Activated naive CD8-positive, alpha-beta T cell (primary cell): ENCODE measurements around the gene MID2.
"Not testable (repeated sequence)": the region's sequence is repeated elsewhere in the genome, so short reads cannot be mapped to it uniquely, and the experiment has no call there.

Experiments used
- H3K27ac Mint-ChIP-seq: one replicate; pipeline ENCODE4 v1.8.0; 2021; ENCODE audit warnings: mixed read lengths
- H3K27me3 Mint-ChIP-seq: one replicate; pipeline ENCODE4 v1.8.0; 2021; ENCODE audit warnings: mixed read lengths
- H3K36me3 Mint-ChIP-seq: one replicate; pipeline ENCODE4 v1.8.0; 2021; ENCODE audit warnings: mixed read lengths
- H3K4me1 Mint-ChIP-seq: one replicate; pipeline ENCODE4 v1.8.0; 2021; ENCODE audit warnings: low read depth, mixed read lengths
- H3K4me3 Mint-ChIP-seq: one replicate; pipeline ENCODE4 v1.8.0; 2021; ENCODE audit warnings: mild to moderate bottlenecking, mixed read lengths
- H3K9me3 Mint-ChIP-seq: one replicate; pipeline ENCODE4 v1.8.0; 2021; ENCODE audit warnings: low read depth, mixed read lengths

The MID2 gene

GRCh38 chrX:107861056-107861455 is 35.4 kb downstream of the MID2 start:
- no peaks in the 10 kb centered on the region for H3K9me3 Mint-ChIP-seq
- no peaks in the 10 kb centered on the region for H3K27me3 Mint-ChIP-seq
- H3K27ac Mint-ChIP-seq: no peak overlapping the region
- H3K4me3 Mint-ChIP-seq: no peak overlapping the region
- H3K4me1 Mint-ChIP-seq: peaks cover 5% of the 10 kb centered on the region
- peaks cover 13% of the 10 kb centered on the region for H3K36me3 Mint-ChIP-seq

GRCh38 chrX:107871136-107871535 is 45.5 kb downstream of the MID2 start:
- Mint-ChIP-seq H3K4me1 (no peaks in the 10 kb centered on the region), H3K27me3 (no peaks in the 10 kb centered on the region), H3K36me3 (no peaks in the 10 kb centered on the region), H3K27ac (no peak overlapping the region), H3K4me3 (no peak overlapping the region), H3K9me3 (no peaks in the 10 kb centered on the region)

GRCh38 chrX:107878106-107878505 is 52.4 kb downstream of the MID2 start:
- Mint-ChIP-seq H3K27ac (no peak overlapping the region), H3K9me3 (no peaks in the 10 kb centered on the region), H3K27me3 (no peaks in the 10 kb centered on the region), H3K4me3 (no peak overlapping the region), H3K4me1 (no peaks in the 10 kb centered on the region), H3K36me3 (peaks cover 3% of the 10 kb centered on the region)

- H3K9me3 Mint-ChIP-seq: no peaks in the 10 kb centered on the region
- H3K27ac Mint-ChIP-seq: no peak overlapping the region
- H3K27me3 Mint-ChIP-seq: no peaks in the 10 kb centered on the region
- H3K4me1 Mint-ChIP-seq: no peaks in the 10 kb centered on the region
- H3K4me3 Mint-ChIP-seq: no peak overlapping the region
- H3K36me3 Mint-ChIP-seq: peaks cover 6% of the 10 kb centered on the region
Measured at GRCh38 chrX:107880054-107880610, 54.5 kb downstream of the MID2 start.

DNA sequence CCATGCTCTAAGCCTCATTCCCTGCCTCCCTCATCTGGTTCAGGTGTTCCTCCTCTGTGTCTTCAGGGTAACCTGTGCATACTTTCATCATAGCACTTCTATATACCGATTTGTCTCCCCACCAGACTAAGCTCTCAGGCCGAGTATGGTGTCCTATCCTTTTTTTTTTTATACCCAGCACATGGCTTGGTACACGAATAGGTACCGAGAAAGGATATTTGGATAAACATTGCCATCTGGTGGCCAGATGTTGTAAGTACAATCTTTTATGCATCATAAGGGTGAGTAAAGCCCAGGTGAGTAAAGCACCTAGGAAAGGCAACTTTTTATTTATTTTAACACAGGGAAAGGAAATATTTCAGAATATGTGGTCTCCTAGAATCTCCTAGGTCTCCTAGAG is 68.4 kb downstream of the MID2 start:
- H3K36me3 Mint-ChIP-seq: peaks cover 3% of the 10 kb centered on the region
- H3K27ac Mint-ChIP-seq: peak overlapping the region; percentile 41
- H3K27me3 Mint-ChIP-seq: no peaks in the 10 kb centered on the region
- peaks cover 1% of the 10 kb centered on the region for H3K4me1 Mint-ChIP-seq
- no peak overlapping the region for H3K4me3 Mint-ChIP-seq
- peaks cover 3% of the 10 kb centered on the region for H3K9me3 Mint-ChIP-seq

DNA sequence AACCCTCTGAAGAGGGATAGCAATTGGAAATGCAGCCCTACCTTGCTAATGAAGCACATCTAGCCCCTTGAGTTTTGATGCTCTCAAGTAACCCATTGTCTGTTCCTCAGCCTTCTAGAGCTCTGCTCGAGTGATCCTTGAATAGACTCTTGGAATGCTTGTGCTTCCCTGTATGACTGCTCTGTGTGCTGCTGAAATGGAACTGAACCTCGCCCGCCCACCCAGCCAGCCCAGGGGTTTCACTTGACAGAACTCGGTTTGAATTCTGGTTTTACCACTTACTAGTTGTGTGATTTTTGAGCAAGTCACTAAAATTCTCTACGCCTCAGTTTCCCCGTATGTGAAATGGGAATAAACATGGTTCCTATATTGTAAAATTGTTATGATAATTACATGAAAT is 77.1 kb downstream of the MID2 start:
- Mint-ChIP-seq H3K4me3 (no peak overlapping the region), H3K4me1 (no peaks in the 10 kb centered on the region), H3K36me3 (peaks cover 19% of the 10 kb centered on the region)

GRCh38 chrX:107905366-107905765 is 79.7 kb downstream of the MID2 start:
- Mint-ChIP-seq H3K27me3 (no peaks in the 10 kb centered on the region), H3K36me3 (peaks cover 19% of the 10 kb centered on the region), H3K4me3 (no peak overlapping the region), H3K4me1 (no peaks in the 10 kb centered on the region), H3K9me3 (no peaks in the 10 kb centered on the region), H3K27ac (no peak overlapping the region)

More for the DNA sequence above, 77.1 kb downstream of the MID2 start:
- Mint-ChIP-seq H3K27ac (no peak overlapping the region), H3K9me3 (no peaks in the 10 kb centered on the region), H3K27me3 (no peaks in the 10 kb centered on the region)

DNA sequence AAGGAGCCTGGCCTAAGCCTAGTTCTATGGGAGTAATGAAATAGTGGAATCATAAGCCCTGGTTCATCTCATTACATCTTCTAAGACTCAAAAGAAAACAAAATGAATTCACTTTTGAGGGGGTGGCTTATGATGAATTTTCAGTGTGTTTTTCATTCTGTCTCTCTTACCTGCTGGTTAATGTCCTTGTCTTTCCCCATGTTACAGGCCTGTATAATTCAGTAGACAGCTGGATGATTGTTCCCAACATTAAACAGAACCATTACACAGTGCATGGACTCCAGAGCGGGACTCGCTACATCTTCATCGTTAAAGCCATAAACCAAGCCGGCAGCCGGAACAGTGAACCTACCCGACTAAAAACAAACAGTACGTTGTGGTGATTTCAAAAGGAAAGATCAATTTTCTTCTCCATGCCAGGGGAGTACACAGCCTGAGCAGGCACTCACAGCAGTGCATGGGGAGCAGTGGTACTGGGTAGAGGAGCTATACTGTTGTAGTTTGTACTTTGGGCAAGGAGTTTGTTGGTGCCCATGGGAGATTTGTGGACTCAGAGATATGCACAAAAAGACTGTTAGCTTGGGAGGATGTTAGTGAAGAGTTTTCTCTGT is 98.6 kb downstream of the MID2 start:
- Mint-ChIP-seq H3K36me3 (peaks cover 4% of the 10 kb centered on the region), H3K27me3 (no peaks in the 10 kb centered on the region), H3K9me3 (no peaks in the 10 kb centered on the region), H3K4me1 (no peaks in the 10 kb centered on the region), H3K4me3 (no peak overlapping the region), H3K27ac (peak overlapping the region; percentile 46)

DNA sequence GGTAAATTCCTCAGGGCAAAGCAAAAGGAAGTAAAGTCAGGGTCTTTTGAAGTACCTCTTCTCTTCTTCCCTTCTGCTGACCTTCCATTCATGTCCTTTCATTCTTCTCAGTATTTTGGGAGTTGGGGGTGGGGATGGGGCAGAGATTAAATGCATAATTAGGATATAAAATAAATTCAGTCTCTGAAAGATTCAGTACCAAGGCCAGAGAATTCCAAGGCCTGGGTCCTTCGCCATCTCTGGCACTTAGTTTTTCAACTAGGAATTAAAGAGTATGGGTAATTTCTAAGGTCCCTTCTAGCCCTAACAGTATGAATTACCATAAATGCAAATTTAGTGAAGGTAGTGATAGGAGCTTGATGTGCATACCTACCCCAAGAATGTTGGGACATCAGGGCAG is 108.6 kb downstream of the MID2 start:
- Mint-ChIP-seq H3K36me3 (peaks cover 2% of the 10 kb centered on the region), H3K4me3 (no peak overlapping the region), H3K27ac (no peak overlapping the region), H3K4me1 (peaks cover 2% of the 10 kb centered on the region), H3K27me3 (peaks cover 2% of the 10 kb centered on the region), H3K9me3 (no peaks in the 10 kb centered on the region)

- Mint-ChIP-seq H3K27me3 (peaks cover 4% of the 10 kb centered on the region), H3K9me3 (no peaks in the 10 kb centered on the region), H3K4me1 (peaks cover 2% of the 10 kb centered on the region), H3K27ac (no peak overlapping the region), H3K36me3 (no peaks in the 10 kb centered on the region), H3K4me3 (no peak overlapping the region)
Measured at GRCh38 chrX:107935200-107935599, 109.5 kb downstream of the MID2 start.

- peaks cover 2% of the 10 kb centered on the region for H3K4me1 Mint-ChIP-seq
- no peak overlapping the region for H3K27ac Mint-ChIP-seq
- H3K9me3 Mint-ChIP-seq: no peaks in the 10 kb centered on the region
- H3K36me3 Mint-ChIP-seq: no peaks in the 10 kb centered on the region
- peaks cover 4% of the 10 kb centered on the region for H3K27me3 Mint-ChIP-seq
- no peak overlapping the region for H3K4me3 Mint-ChIP-seq
Measured at GRCh38 chrX:107935664-107936433, 110.2 kb downstream of the MID2 start.

DNA sequence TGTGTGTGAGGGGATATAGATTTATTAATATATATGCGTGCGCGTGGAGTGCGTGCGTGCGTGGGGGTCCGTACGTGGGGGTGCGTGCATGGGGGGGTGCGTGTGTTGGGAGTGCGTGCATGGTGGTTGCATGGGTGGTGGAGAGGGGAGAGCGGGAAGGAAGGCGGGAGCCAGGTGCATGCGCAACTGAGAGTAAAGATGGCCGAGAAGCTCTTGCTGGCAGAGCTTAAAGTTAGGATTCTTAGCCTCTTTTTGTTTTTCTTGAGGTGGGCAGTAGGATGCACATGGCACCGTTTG is 110.7 kb downstream of the MID2 start:
- Mint-ChIP-seq H3K9me3 (no peaks in the 10 kb centered on the region), H3K36me3 (no peaks in the 10 kb centered on the region), H3K27me3 (peaks cover 4% of the 10 kb centered on the region), H3K4me1 (peaks cover 2% of the 10 kb centered on the region), H3K4me3 (no peak overlapping the region), H3K27ac (no peak overlapping the region)

GRCh38 chrX:107940095-107940494 is 114.4 kb downstream of the MID2 start:
- no peak overlapping the region for H3K4me3 Mint-ChIP-seq
- H3K4me1 Mint-ChIP-seq: peaks cover 2% of the 10 kb centered on the region
- H3K27me3 Mint-ChIP-seq: peaks cover 4% of the 10 kb centered on the region
- no peaks in the 10 kb centered on the region for H3K9me3 Mint-ChIP-seq
- H3K27ac Mint-ChIP-seq: no peak overlapping the region
- H3K36me3 Mint-ChIP-seq: no peaks in the 10 kb centered on the region

GRCh38 chrX:107955337-107955736 is 129.7 kb downstream of the MID2 start:
- H3K4me3 Mint-ChIP-seq, H3K9me3 Mint-ChIP-seq, H3K4me1 Mint-ChIP-seq, H3K36me3 Mint-ChIP-seq, H3K27ac Mint-ChIP-seq, H3K27me3 Mint-ChIP-seq: not testable (repeated sequence)

DNA sequence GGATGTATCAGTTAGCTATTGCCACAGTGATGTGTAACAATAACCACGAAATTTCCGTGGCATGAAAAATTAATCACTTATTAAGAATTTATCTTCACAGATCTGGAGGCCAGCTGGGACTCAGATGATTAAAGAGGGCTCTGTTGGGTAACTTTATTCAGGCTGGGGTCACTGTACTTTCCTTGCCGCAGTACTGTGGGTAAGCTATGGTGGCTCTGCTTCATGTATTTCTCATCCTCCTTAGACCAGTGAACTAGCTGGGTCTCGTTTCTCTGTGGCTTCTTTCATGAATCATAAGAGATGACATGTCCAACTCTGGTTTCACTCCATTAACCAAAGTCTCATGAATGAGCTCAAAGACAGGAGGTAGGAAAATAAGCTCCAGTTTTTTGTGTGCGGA is 143.0 kb downstream of the MID2 start:
- peaks cover 2% of the 10 kb centered on the region for H3K36me3 Mint-ChIP-seq
- no peaks in the 10 kb centered on the region for H3K4me1 Mint-ChIP-seq
- no peaks in the 10 kb centered on the region for H3K27me3 Mint-ChIP-seq
- H3K9me3 Mint-ChIP-seq: no peaks in the 10 kb centered on the region
- H3K27ac Mint-ChIP-seq: no peak overlapping the region
- H3K4me3 Mint-ChIP-seq: no peak overlapping the region

DNA sequence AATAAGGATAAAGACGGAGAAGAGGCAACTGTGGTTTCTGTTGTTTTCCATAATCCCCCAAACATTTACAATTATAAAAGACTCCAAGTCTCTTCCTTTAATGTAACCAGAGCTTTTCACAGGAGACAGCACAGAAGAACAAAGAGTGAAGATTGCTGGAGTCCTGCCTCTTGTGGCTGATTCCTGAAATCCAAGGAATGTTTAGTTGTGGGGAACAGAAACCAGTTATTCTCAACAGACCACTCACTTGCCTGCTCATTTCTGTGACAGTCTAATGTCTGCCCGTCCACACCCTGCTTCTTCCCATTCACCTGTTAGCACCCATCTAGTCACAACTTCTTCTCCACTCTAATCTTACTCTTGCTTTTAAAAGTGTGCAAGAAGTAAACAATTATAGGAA is 144.4 kb downstream of the MID2 start:
- no peaks in the 10 kb centered on the region for H3K4me1 Mint-ChIP-seq
- H3K27me3 Mint-ChIP-seq: no peaks in the 10 kb centered on the region
- no peaks in the 10 kb centered on the region for H3K36me3 Mint-ChIP-seq

More for the DNA sequence above, 144.4 kb downstream of the MID2 start:
- Mint-ChIP-seq H3K4me3 (no peak overlapping the region), H3K9me3 (no peaks in the 10 kb centered on the region), H3K27ac (no peak overlapping the region)
